WTC11 (cell line): Measurements from ENCODE around the gene PHACTR3.

Experiments
- MXD4 ChIP-seq: fragments of 250-450 bp; sonication (Bioruptor Pico); IDR thresholded peaks from 2 replicates; pipeline ENCODE4 v1.8.0; 2021; ENCODE audit warnings: mild to moderate bottlenecking, moderate library complexity, borderline replicate concordance
- RELA ChIP-seq: sonication (generic); formaldehyde crosslinking; IDR thresholded peaks from 2 replicates; pipeline ENCODE4 v1.8.1; 2022; ENCODE audit warnings: missing genetic modification reagents, mild to moderate bottlenecking, borderline replicate concordance
- TF ChIP-seq, protein P1 (sequence below): sonication (generic); formaldehyde crosslinking; conservative IDR thresholded peaks from 2 replicates; pipeline ENCODE4 v1.8.1; 2022; ENCODE audit warnings: mild to moderate bottlenecking, missing genetic modification reagents
- TF ChIP-seq, protein P2 (sequence below): fragments of 200-600 bp; IDR thresholded peaks from 2 replicates; pipeline ENCODE4 v1.8.0; 2022; ENCODE audit warnings: antibody characterized with exemption

DNA sequence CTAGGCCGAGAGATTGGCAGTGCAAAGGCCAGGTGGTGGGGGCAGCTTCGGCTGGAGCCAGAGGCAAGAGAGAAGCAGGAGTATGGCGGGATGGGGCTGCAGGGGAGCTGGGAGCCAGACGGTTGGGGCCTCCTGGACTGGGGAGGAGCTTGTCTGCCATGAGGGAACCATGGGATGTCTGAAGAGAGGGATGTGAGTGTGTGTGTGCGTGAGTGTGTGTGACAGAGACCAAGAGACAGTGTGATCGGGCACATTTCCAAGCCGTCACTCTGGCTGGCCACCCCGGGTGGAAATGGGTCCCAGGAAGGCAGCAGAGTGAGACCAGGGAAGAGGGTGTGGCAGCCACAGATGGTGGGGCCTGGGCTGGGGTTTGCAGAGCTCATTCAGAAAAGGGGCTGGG, 13.8 kb downstream of the PHACTR3 start:
- TF ChIP-seq MXD4, result no peak
- TF ChIP-seq, protein P1, sequence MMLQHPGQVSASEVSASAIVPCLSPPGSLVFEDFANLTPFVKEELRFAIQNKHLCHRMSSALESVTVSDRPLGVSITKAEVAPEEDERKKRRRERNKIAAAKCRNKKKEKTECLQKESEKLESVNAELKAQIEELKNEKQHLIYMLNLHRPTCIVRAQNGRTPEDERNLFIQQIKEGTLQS (CRISPR knock-in tag), result no peak
- TF ChIP-seq, protein P2, sequence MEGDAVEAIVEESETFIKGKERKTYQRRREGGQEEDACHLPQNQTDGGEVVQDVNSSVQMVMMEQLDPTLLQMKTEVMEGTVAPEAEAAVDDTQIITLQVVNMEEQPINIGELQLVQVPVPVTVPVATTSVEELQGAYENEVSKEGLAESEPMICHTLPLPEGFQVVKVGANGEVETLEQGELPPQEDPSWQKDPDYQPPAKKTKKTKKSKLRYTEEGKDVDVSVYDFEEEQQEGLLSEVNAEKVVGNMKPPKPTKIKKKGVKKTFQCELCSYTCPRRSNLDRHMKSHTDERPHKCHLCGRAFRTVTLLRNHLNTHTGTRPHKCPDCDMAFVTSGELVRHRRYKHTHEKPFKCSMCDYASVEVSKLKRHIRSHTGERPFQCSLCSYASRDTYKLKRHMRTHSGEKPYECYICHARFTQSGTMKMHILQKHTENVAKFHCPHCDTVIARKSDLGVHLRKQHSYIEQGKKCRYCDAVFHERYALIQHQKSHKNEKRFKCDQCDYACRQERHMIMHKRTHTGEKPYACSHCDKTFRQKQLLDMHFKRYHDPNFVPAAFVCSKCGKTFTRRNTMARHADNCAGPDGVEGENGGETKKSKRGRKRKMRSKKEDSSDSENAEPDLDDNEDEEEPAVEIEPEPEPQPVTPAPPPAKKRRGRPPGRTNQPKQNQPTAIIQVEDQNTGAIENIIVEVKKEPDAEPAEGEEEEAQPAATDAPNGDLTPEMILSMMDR, result no peak
- TF ChIP-seq RELA (CRISPR knock-in tag), result no peak
